Measurements from ENCODE around the gene SARNP.

DNA sequence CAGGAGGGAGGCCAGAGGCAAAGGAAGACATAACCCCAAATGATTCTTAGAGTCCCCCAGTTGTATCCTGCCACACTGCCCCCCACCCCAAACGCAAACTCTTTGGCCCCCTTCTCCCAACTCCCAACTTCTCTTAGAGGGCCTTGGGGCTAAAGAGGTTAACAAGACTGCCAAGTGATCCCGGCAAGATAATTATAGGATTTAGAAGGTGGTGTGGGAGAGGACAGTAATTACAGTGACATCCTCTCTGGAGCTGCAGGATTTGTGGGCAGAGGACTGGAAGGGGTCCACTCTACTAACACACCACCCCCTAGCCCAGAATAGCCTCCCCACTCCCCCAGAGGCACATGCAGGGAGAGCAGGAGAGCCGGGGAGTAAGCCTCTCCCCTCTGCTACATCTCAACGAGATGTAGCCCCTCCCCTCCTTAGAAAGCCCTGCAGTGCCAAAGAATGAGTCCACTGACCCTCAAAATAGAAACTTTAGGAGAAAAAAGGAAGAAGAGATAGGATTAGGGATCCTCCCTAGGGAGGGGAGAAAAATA, 79.9 kb downstream of the SARNP start:
- no peak for TF ChIP-seq POLR2A (IDR thresholded peaks at IDR 0.05; ENCODE audit: low read length)
- TF ChIP-seq GATA1 (IDR thresholded peaks at IDR 0.05; ENCODE audit: low read depth, low read length): no peak
